GM19397 (cell line): Measurements from ENCODE around the gene PCBP1.
"Not testable (repeated sequence)": the region's sequence is repeated elsewhere in the genome, so short reads cannot be mapped to it uniquely, and the experiment has no call there.

Experiments used
- ATAC-seq: cut with Tn5 transposase; IDR thresholded peaks from one replicate; pipeline ENCODE4 v1.9.1; 2021; ENCODE audit warnings: mild to moderate bottlenecking, moderate library complexity; ENCODE audit not compliant: unreplicated experiment

Gene PCBP1

DNA sequence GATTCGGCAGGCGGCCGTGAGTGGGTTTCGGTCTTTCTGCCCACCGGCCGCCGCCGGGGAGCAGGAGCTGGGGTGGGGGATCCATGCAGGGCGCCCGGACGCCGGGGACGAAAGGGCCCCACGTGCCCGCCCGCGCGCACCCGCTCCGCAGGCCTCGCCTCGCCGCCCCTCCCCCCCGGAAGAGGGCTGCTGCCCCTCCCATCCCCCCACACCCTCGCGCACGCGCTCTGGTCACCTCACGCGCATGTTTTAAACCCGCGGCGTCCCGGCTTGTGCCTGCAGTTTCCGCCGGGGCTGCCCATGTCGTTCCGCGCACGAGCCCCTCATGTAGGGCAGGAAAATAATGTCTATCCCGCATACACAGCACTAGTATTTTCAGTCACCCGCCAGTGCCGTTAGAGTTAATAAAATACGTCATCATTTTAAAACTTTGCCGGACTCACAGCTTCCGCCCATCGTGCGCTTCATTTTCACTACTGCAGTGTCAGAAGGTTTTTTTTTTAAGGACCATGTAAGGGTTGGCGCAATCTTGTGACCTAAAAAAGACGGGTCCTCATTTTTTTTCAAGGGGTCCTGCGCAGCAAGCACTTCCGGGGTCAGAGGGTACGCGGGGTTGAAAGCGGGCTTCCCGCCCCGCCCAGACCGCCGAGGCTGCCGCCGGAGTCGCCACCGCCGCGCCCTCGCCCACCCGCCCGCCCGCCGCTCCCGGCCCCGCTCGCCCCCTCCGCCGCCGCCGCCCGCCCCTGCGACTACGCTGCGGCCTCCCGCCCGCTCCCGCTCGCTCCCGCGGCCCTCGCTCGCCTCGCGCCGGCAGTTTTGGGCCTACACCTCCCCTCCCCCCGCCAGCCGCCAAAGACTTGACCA is at the start of gene PCBP1:
PCBP1 (plus strand) TSS at position 640 of the 864 bp plus-strand sequence. CDS start 267 bp downstream, outside the sequence.
- ATAC-seq: peak; percentile 38

DNA sequence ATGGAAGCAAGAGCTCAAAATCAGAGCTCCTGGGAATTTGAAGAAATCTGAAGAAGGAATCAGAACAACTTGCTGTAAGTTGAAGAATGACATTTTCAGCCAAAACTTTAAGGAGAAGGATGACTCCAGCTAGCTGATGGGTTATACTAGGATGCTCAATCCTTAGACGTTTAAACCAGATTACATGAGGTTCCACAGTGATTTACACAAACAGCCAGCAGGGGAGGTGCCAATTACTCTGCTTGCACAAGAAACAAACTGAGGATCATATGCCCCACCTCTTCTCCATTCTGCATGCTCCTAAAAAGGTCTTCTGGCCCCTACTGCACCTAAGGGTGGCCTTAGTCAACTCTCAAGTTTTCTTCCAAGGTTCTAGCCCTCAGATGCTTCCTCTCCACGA is 47.9 kb upstream of the PCBP1 start:
- no peak for ATAC-seq

DNA sequence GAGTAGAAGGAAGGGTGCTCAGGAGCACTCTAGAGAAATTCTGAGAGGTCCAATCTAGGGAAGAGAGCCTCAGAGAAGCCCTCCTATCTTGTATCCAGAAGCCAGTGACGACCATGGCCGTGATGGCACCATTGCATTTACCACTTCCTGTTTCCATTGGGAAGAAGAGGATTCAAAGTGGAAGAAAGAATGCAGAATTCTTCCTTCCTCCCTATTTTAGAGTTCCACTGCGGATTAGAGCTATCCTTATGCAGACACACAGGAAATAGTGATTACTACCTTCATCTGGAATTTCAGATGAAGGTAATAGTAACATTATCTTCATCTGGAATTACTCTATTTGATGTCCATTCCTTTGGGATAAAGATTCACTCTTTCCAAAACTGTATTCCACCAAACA is 45.6 kb upstream of the PCBP1 start:
- ATAC-seq: no peak

DNA sequence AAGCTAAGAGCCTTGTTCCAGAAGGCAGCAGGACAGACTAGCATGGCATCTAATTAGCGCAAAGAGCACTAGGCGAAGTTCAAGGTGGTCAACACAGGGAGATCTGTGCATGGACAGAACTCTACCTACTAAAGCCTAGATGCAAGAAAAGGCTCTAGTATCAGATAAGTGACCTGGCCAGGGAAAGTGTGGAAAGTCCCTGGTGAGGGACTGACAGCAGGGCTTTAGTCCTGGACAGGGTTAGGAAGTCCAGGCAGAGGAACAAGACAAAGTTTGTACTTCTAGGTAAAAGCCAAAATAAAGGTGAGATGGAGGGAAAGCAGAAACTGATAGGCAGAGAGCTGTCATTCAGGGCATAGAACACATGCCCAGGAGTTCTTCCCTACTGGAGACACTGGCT is 45.0 kb upstream of the PCBP1 start:
- no peak for ATAC-seq

DNA sequence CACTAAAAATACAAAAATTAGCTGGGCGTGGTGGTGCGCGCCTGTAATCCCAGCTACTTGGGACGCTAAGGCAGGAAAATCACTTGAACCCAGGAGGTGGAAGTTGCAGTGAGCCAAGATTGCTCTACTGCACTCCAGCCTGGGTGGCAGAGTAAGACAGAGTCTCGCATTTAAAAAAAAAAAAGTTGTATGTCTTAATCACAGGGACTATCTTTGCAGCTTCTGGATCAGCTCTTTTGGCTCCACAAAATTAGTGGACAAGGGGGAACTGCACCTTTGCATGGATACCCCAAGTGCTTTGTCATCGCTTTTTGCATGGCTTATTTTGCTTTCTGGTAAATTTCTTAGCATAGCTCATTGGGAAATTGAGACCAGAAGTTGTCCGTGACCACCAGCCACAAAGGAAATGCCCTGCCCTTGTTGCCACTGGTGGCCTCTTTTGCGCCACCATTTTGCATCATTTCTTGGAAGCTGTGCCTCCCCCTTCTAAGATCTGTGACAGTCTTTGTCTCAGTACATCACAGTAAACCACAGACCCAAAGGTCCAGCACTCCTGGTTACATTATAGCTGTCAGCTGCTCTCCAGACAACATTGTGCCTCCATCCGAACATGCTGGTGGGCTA is 43.9 kb upstream of the PCBP1 start:
- ATAC-seq: no peak

DNA sequence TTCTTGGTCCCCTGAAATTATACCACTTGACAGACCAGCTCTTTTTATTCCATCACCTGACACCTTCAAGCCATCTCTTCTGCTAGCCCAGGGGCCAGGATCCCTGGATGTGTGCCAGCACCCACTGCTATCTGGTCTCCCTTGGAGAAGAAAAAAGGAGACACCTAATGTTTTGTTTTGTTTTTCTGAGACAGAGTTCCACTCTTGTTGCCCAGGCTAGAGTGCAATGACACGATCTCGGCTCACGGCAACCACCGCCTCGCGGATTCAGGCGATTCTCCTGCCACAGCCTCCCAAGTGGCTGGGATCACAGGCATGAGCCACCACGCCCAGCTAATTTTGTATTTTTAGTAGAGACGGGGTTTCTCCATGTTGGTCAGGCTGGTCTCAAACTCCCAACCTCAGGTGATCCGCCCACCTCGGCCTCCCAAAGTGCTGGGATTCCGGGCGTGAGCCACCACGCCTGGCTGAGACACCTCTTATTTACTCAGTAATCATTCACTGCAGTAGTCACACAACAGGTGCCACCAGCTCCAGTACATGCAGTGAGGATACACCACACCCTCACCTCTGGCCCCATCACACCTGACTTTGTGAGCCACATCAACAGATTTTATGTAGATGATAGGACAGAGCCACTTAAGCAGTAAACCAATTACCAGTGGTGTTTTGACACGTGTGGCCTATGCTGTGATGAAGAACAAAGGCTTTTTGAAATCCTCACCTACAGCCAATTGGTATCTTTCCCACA is 42.8 kb upstream of the PCBP1 start:
- ATAC-seq: no peak

DNA sequence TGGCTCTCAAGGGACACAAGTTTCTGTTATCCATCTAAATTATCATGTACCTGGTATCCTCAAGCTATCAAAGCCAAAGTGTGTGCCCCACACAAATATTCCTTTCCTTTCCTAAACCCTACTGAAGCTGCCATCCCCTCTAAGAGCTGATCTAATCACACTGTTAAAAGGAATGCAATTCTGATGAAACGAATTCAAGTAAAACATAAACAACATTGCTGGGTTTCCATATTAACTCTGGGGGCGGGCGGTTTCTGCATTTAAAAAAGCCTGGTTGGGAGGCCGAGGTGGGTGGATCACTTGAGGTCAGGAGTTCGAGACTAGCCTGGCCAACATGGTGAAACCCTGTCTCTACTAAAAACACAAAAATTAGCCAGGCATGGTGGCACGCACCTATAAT is 41.9 kb upstream of the PCBP1 start:
- ATAC-seq: no peak

DNA sequence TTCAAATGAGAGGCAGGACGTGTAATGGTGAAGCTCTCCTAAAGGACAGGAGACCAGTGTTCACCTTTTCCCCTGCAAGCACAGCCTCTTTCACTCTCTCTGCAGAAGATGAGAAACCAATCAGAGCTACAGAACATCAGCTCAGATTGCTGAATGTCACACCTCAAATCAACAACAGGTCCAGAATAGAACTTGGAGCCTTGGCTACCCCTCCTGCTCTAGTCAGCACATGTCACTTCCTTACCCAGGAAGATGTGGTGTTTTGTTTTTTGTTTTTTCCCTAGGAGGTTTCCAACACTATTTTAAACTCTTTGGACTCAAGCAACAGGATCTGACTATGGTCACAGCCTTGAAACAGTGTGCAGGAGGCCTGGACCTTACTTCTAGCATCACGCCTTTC is 41.3 kb upstream of the PCBP1 start:
- no peak for ATAC-seq

DNA sequence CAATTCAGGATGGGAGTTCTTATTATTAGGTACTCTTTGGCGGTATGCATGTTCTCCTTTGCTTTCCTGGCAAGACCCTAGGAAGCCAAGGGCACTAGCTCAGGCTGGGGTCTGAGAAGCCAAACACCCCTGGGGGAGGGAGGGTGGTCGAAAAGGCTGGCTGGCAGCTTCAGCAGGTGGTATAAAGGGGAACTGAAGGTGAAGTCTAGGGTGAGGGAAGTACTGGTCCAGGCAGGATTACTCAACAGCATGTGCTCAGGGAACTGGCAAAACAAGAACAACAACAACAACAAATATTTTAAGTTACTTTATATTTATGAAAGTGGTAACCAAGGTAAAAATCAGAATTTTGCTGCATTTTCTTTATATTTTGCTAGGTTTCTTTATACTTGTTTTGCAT is 40.7 kb upstream of the PCBP1 start:
- ATAC-seq: no peak

DNA sequence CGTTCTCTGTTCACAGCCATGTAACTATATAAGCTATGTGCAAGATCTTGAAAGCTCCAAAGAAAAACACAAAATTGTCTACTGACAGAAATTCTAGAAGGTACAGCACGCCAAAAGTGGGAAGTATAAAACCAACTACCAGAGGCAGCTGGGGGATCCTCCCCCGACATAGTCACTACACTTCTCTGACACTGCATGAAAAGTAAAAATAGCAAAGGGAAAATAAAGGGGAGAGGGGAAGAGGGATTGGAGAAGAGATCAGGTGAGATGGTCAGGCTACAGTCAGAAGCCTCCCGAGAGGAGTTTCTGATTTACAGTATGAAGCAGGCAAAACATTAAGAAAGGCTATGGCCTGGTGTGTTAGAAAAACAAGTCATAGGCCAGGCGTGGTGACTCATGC is 39.8 kb upstream of the PCBP1 start:
- no peak for ATAC-seq

DNA sequence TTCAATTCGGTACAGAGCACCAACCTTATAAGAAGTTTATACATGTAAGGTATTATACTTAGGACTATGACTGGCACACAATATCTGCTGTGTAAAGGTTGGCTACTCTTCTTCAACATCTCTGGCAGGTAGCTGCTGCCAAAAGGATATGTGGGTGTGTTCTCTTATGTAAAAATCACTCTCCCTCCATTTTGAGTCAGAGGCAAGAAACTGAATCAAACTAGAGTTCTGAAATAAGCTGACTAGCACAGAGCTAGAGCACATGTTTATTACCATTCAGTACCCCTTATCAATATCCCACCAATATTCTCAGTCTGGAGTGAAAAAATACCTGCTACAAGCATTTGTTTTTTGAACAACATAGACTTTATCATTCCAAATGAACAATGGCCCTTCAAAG is 38.0 kb upstream of the PCBP1 start:
- ATAC-seq: no peak

DNA sequence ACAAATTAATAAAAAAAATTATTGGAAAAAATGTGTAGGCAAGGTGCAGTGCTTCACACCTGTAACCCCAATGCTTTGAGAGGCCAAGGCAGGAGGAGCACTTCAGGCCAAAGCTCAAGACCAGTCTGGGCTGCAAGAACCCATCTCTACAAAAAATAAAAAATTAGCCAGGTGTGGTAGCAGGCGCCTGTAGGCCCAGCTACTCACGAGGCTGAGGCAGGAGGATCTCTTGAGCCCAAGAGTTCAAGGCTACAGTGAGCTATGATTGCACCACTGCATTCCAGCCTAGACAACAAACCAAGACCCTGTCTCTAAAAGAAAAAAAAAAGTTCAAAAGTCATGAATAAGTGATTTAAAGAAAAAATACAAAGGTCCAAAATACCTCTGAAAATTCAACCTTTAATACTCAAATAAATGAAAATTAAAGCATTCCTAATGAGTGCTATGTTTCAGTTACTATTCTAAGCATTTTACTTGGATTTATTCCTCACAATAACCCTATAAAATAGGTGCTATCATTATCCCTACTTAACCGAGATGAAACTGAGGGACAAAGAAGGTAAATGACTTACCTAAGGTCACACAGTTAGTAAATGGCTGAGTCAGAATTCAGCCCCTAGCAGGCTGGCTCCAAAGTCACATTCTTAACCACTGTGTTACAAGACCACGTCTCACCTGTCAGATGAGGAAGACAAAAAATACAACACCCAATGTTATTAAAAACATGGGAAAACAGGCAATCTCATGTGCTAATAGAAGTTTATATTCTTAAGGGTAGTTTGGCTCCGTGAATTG is 36.4 kb upstream of the PCBP1 start:
- ATAC-seq: no peak

DNA sequence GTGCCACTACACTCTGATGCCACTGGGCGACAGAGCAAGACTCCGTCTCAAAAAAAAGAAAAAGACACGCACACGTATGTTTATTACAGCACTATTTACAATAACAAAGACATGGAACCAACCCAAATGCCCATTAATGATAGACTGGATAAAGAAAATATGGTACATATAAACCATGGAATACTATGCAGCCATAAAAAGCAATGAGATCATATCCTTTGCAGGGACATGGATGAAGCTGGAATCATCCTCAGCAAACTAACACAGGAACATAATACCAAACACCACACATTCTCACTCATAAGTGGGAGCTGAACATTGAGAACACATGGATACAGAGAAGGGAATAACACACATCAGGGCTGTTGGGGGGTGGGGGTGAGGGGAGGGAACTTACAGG is 32.0 kb upstream of the PCBP1 start:
- not testable (repeated sequence) for ATAC-seq

DNA sequence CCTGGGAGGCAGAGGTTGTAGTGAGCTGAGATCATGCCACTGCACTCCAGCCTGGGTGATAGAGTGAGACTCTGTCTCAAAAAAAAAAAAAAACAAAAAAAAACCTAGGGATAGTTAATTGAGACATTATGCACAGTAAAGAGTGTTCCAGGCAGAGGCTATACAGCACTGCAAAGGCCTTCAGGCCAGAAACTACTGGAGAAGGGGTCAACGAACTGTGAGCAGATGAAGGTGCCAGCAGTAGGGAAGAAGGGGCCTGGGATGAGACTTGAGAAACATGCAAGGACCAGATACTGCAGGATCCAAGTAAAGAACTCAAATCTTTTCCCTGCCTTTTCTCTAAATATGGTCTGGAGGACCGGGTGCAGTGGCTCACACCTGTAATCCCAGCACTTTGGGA is 26.0 kb upstream of the PCBP1 start:
- no peak for ATAC-seq

DNA sequence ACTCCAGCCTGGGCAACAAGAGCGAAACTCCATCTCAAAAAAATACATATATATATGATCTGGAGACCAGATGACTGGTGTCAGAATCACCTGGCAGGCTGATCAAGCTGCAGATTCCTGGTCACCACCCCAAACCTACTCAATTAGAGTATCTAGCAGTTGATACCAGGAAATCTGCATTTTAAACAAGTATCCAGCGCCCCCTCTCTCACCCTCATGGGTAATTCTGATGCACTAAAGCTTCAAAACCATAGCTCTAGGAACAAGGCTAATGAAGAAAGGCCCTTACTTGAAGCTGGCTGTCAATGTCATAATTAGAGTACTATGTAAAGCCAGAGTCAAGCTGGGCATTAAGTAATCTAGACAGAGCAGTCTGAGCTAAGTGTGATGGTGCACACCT is 25.0 kb upstream of the PCBP1 start:
- ATAC-seq: no peak

DNA sequence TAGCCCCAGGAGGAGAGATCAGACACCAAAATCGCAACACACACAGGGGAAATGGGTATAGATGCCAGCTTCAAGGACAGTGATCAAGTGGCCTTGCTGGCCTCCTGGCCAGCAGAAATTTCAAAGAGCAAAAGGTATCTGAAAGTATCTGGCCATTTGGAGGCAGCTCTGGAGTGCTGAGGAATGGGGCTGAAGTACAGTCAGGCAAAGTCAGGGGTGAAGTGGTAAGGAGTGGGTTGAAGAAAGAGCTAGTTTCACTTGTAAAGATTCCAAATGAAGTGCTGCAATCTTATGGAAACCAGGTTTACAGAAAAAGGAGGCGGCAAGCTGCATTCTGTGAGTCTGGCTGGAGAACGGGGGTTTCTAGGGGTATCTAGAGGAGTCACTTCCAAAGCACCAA is 19.2 kb upstream of the PCBP1 start:
- no peak for ATAC-seq

DNA sequence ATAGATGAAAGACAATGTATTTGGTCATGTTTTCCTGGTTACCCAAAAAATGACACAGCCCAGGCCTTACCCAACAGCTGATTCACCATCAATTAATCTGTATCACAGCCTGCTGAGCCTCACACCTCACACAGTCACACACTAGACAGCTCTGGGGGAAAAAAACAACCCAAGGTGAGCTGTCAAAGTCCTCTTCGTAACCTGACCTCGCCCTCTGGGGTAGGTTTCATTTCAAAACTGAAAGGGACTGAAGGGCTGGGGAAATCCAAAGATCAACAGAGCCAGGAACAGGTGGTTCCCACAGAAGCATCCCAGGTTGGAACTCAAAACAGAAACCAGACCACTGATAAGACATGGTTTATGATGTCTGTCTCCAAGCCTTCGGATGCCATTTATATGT is 18.2 kb upstream of the PCBP1 start:
- peak; percentile 79 for ATAC-seq

DNA sequence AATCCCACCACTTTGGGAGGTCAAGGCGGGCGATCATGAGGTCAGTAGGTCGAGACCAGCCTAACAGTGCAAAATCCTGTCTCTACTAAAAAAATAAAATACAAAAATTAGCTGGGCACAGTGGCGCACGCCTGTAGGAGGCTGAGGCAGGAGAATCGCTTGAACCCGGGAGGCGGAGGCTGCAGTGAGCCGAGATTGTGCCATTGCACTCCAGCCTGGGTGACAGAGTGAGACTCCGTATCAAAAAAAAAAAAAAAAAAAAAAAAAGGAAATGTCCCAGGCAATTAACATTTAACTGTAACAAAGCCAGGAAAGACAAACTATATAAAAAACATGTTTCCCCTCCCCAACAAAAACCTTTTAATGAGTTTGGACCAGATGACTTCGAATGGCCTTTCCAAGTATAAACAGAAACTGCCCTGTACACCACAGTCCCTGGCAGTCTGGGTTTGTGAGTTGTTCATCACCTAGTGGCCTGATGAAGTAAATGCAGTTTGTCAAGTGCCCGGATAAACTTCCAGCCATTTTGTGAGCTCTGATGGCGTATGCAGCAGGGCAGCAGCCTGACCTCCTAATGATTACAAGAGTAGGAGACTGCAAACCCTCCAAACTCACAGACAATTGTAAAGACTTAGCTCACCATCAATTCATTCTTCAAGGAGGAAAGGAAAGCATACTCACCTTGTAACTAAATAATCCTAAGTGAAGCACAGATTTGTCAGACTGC is 16.6 kb upstream of the PCBP1 start:
- peak; percentile 46 for ATAC-seq

DNA sequence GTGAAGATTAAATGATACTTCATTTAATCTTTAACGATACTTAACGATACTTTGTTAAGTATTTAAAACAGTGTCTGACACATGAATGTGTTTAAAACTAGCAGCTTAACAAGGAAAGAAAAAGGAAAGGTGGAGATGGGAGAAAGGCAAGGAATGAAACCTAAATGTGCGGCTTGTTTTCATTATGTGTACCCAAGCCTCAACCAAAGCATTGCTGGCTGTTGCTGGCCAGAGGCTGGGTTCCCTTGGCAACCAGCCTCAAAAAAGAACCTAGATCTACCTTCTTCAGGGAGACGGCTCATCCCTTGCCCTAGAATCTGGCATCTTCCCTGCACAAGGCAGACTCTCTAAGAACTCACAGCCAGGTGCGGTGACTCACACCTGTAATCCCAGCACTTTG is 13.8 kb upstream of the PCBP1 start:
- ATAC-seq: no peak

DNA sequence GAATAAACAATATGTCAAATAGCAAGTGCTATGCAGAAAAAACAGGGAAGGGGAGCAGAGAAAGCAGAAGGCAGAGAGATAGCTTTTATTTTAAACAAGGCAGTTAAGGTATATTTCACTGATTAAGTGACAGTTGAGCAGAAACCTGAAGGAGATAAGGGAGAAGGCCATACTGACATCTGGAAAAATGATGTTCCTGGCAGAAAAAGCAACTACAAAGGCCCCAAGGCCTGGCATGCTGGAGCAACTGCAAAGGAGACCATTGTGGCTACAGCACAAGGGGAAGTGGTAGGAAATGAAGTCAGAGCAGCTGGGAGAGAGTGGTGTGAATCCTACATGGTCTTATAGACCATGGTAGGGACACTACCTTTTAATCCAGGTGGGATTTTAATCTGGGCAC is 8.9 kb upstream of the PCBP1 start:
- no peak for ATAC-seq
